Inferior parietal cortex (tissue), 1 donor: ENCODE results near the gene VWA2.

ENCODE experiments used
- DNase-seq: peaks from one replicate; pipeline ENCODE4 v3.0.0-alpha.2; 2016; ENCODE audit errors: extremely low spot score

Gene VWA2

GRCh38 chr10:114246679-114247305 lies 7.7 kb downstream of the VWA2 start:
- no peak for DNase-seq

- no peak for DNase-seq
These were observed 11.2 kb downstream of the VWA2 start for GRCh38 chr10:114250236-114250635.

- no peak for DNase-seq
These were observed 11.7 kb downstream of the VWA2 start for GRCh38 chr10:114250716-114251115.

- no peak for DNase-seq
These were observed 13.0 kb downstream of the VWA2 start for GRCh38 chr10:114252092-114252491.

- DNase-seq: no peak
These were observed 13.8 kb downstream of the VWA2 start for GRCh38 chr10:114252883-114253282.

- DNase-seq: no peak
These were observed 16.2 kb downstream of the VWA2 start for GRCh38 chr10:114255227-114255626.

GRCh38 chr10:114256008-114256765 lies 17.1 kb downstream of the VWA2 start:
- DNase-seq: no peak

GRCh38 chr10:114256822-114257221 lies 17.8 kb downstream of the VWA2 start:
- no peak for DNase-seq

- DNase-seq: no peak
These were observed 18.4 kb downstream of the VWA2 start for GRCh38 chr10:114257498-114257897.

- DNase-seq: no peak
These were observed 19.3 kb downstream of the VWA2 start for GRCh38 chr10:114258274-114258840.

- DNase-seq: no peak
These were observed 20.8 kb downstream of the VWA2 start for GRCh38 chr10:114259824-114260223.

- DNase-seq: no peak
These were observed 21.3 kb downstream of the VWA2 start for GRCh38 chr10:114260366-114260765.

- DNase-seq: no peak
These were observed 22.0 kb downstream of the VWA2 start for GRCh38 chr10:114261076-114261475.

GRCh38 chr10:114262496-114262895 lies 23.4 kb downstream of the VWA2 start:
- no peak for DNase-seq

GRCh38 chr10:114265392-114266053 lies 26.5 kb downstream of the VWA2 start:
- no peak for DNase-seq

- no peak for DNase-seq
These were observed 27.5 kb downstream of the VWA2 start for GRCh38 chr10:114266521-114266920.

GRCh38 chr10:114271075-114271778 lies 32.2 kb downstream of the VWA2 start:
- DNase-seq: no peak

GRCh38 chr10:114271779-114272167 lies 32.7 kb downstream of the VWA2 start:
- no peak for DNase-seq

- DNase-seq: no peak
These were observed 33.6 kb downstream of the VWA2 start for GRCh38 chr10:114272696-114273095.

- DNase-seq: no peak
These were observed 34.9 kb downstream of the VWA2 start for GRCh38 chr10:114273910-114274309.

GRCh38 chr10:114274616-114275453 lies 35.8 kb downstream of the VWA2 start:
- DNase-seq: no peak
